SK-N-SH (cell line): ENCODE measurements around the gene FGF13. TPM values are rescaled to one million over a fixed set of nuclear protein-coding genes. Genes with fewer than 3 reads are reported as not detected.

Experiments
- CTCF ChIA-PET: fragments of 300-600, 350-600 bp; formaldehyde crosslinking; extraction: SDS; loops from one replicate; lab custom pipeline; 2021; lab: Yijun Ruan, JAX
- POLR2A ChIA-PET: fragments of 350-600 bp; sonication (Branson Sonifier 250); formaldehyde crosslinking; extraction: SDS; loops from one replicate; lab custom pipeline; 2020; ENCODE audit warnings: antibody characterized with exemption, inconsistent platforms; lab: Yijun Ruan, JAX
- DNase-seq: peaks from one replicate; pipeline ENCODE4 v3.0.0; 2012
- H2AFZ ChIP-seq: fragments of 200-600 bp; sonication (generic); 2 replicates; pipeline ENCODE4 v1.8.1; 2016; ENCODE audit warnings: antibody characterized with exemption, mild to moderate bottlenecking, low read depth
- H3F3A ChIP-seq: fragments of 200-600 bp; sonication (generic); replicated peaks from 2 replicates; pipeline ENCODE3; 2016; ENCODE audit warnings: antibody characterized with exemption, mild to moderate bottlenecking; ENCODE audit not compliant: insufficient read depth
- H3K27ac ChIP-seq, 2 experiments: fragments of 200-500 bp in 1 of 2; fragments of 200-600 bp in 1 of 2; sonication (Bioruptor generic) in 1 of 2; sonication (generic), shearing (Covaris generic) in 1 of 2; 2 replicates each; pipeline versions ENCODE4 v1.5.1 to v1.6.1; 2014 to 2016; ENCODE audit warnings: low read depth in 2 of 2, inconsistent platforms in 1 of 2, low read length in 1 of 2, mild to moderate bottlenecking in 1 of 2, mixed read lengths in 1 of 2
- H3K27me3 ChIP-seq: fragments of 200-600 bp; sonication (generic), shearing (Covaris generic); 2 replicates; pipeline ENCODE4 v1.6.1; 2016; ENCODE audit warnings: mixed run types; ENCODE audit not compliant: insufficient read depth
- H3K36me3 ChIP-seq, 2 experiments: fragments of 200-500 bp in 1 of 2; fragments of 200-600 bp in 1 of 2; sonication (Bioruptor generic) in 1 of 2; sonication (generic) in 1 of 2; replicated peaks in 1 of 2; 2 replicates each; pipeline versions ENCODE3 to v1.5.1; 2014 to 2016; ENCODE audit warnings: low read length in 1 of 2, mild to moderate bottlenecking in 1 of 2; ENCODE audit not compliant: insufficient read depth in 2 of 2, control insufficient read depth in 1 of 2
- H3K4me1 ChIP-seq, 2 experiments: fragments of 200-500 bp in 1 of 2; fragments of 200-600 bp in 1 of 2; sonication (Bioruptor generic) in 1 of 2; sonication (generic), shearing (Covaris generic) in 1 of 2; 2 replicates each; pipeline versions ENCODE4 v1.5.1 to v1.6.1; 2014 to 2016; ENCODE audit warnings: low read depth in 1 of 2, low read length in 1 of 2, mixed run types in 1 of 2; ENCODE audit not compliant: insufficient read depth in 2 of 2, control insufficient read depth in 1 of 2
- H3K4me2 ChIP-seq: fragments of 200-600 bp; sonication (generic), shearing (Covaris generic); 2 replicates; pipeline ENCODE4 v1.6.1; 2017; ENCODE audit warnings: mixed run types
- H3K4me3 ChIP-seq, 2 experiments: fragments of 200-500 bp in 1 of 2; fragments of 200-600 bp in 1 of 2; sonication (Bioruptor generic) in 1 of 2; sonication (generic), shearing (Covaris generic) in 1 of 2; 2 replicates each; pipeline versions ENCODE4 v1.5.1 to v1.8.1; 2014 to 2016; ENCODE audit warnings: low read depth in 2 of 2, inconsistent platforms in 1 of 2, low read length in 1 of 2, mild to moderate bottlenecking in 1 of 2, mixed read lengths in 1 of 2, moderate library complexity in 1 of 2
- H3K79me2 ChIP-seq: fragments of 200-600 bp; sonication (generic); 2 replicates; pipeline ENCODE4 v1.8.1; 2017; ENCODE audit warnings: mild to moderate bottlenecking; ENCODE audit not compliant: insufficient read depth
- H3K9ac ChIP-seq: fragments of 200-600 bp; sonication (generic); 2 replicates; pipeline ENCODE4 v1.6.1; 2017; ENCODE audit warnings: mixed run types
- H3K9me2 ChIP-seq: fragments of 200-600 bp; sonication (generic); 2 replicates; pipeline ENCODE4 v1.6.1; 2017; ENCODE audit warnings: mixed run types
- H3K9me3 ChIP-seq: fragments of 200-600 bp; sonication (generic); 2 replicates; pipeline ENCODE4 v1.6.1; 2017; ENCODE audit warnings: mixed run types, mild to moderate bottlenecking, moderate library complexity
- H4K20me1 ChIP-seq: fragments of 200-600 bp; sonication (generic); 2 replicates; pipeline ENCODE4 v1.6.1; 2017; ENCODE audit warnings: mild to moderate bottlenecking, mixed run types; ENCODE audit not compliant: insufficient read depth
- EP300 ChIP-seq, 2 experiments: IDR thresholded peaks; 2 replicates each; pipeline versions ENCODE4 v1.4.0 to v1.6.1; 2012; ENCODE audit warnings: borderline replicate concordance in 1 of 2, low read depth in 1 of 2, low read length in 1 of 2
- FOXJ3 ChIP-seq: sonication (generic); formaldehyde crosslinking; IDR thresholded peaks from 2 replicates; pipeline ENCODE4 v1.5.1; 2020; ENCODE audit warnings: mild to moderate bottlenecking, missing genetic modification reagents
- FOXM1 ChIP-seq: IDR thresholded peaks from 2 replicates; pipeline ENCODE4 v1.4.0; 2012; ENCODE audit warnings: low read depth, mild to moderate bottlenecking
- JUND ChIP-seq: IDR thresholded peaks from 2 replicates; pipeline ENCODE4 v1.4.0; 2012
- NFIC ChIP-seq: IDR thresholded peaks from 2 replicates; pipeline ENCODE4 v1.4.0; 2012; ENCODE audit warnings: borderline replicate concordance
- POLR2AphosphoS5 ChIP-seq: IDR thresholded peaks from 2 replicates; pipeline ENCODE4 v1.6.1; 2012; ENCODE audit warnings: low read depth, low read length
- RAD21 ChIP-seq: IDR thresholded peaks from 2 replicates; pipeline ENCODE4 v1.6.1; 2012; ENCODE audit warnings: mild to moderate bottlenecking, low read length
- RCOR1 ChIP-seq: fragments of 150-350 bp; IDR thresholded peaks from 2 replicates; pipeline ENCODE4 v1.6.1; 2017; ENCODE audit warnings: antibody characterized with exemption, low read length
- RXRA ChIP-seq: IDR thresholded peaks from 2 replicates; pipeline ENCODE4 v1.4.0; 2012; ENCODE audit warnings: low read depth, mild to moderate bottlenecking, borderline replicate concordance
- SIN3A ChIP-seq: IDR thresholded peaks from 2 replicates; pipeline ENCODE4 v1.6.1; 2012; ENCODE audit warnings: low read depth, mild to moderate bottlenecking, low read length, moderate library complexity, borderline replicate concordance
- TCF12 ChIP-seq: IDR thresholded peaks from 2 replicates; pipeline ENCODE4 v1.4.0; 2012
- TEAD4 ChIP-seq: IDR thresholded peaks from 2 replicates; pipeline ENCODE4 v1.4.0; 2012; ENCODE audit warnings: mild to moderate bottlenecking, borderline replicate concordance; ENCODE audit not compliant: insufficient read depth
- YY1 ChIP-seq: IDR thresholded peaks from 2 replicates; pipeline ENCODE4 v1.4.0; 2012; ENCODE audit warnings: low read depth, mild to moderate bottlenecking
- WGBS: methylation state at CpG from one replicate; pipeline ENCODE4 v1.1.6; 2017; ENCODE audit warnings: low lambda C conversion rate; 5-methylcytosine and 5-hydroxymethylcytosine counted together
- polyA plus RNA-seq, 3 experiments: library from polyadenylated mRNA; depleted of rRNA; stranded (reverse); fragments of >200 nt; gene quantifications; 2 replicates each; pipeline ENCODE4 v1.2.3, GENCODE V29; 2012
- TF ChIP-seq, protein P1 (sequence below): fragments of 200-600 bp; sonication (generic); IDR thresholded peaks from 2 replicates; pipeline ENCODE4 v1.6.1; 2017; ENCODE audit warnings: antibody characterized with exemption, mild to moderate bottlenecking, moderate library complexity
- TF ChIP-seq, protein P2 (sequence below): fragments of 150-350 bp; IDR thresholded peaks from 2 replicates; pipeline ENCODE4 v1.6.1; 2016; ENCODE audit warnings: mild to moderate bottlenecking, low read depth, low read length
- TF ChIP-seq, protein P3 (sequence below): IDR thresholded peaks from 2 replicates; pipeline ENCODE4 v1.6.1; 2012; ENCODE audit warnings: mild to moderate bottlenecking, low read depth, low read length, moderate library complexity
- TF ChIP-seq, protein P4 (sequence below): IDR thresholded peaks from 2 replicates; pipeline ENCODE4 v1.4.0; 2012; ENCODE audit warnings: low read depth, borderline replicate concordance

Gene FGF13
- polyA plus RNA-seq, 1 of the 3 experiments (the other 2 are of a cell fraction) = 0.12 TPM

DNA sequence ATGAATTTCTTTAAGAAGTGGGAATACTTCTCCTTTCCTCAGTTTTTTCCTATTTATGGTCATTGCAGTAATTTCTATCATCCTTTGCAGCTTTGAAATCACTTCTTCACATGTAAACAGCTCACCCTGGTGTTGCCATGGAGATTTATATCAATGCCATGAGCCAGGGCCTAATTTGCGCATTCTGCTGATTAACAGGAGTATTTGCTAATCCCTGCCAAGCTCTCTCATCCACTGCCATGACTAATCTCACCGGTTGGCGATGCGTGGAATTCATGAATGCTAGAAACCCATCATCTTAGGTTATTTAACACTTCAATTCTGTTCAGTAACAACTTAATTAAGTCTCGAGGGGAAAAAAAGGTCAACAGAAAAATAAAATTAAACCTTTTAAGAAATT is 11.8 kb upstream of the FGF13 start:
- Histone ChIP-seq H3K4me3 (no peak overlapping the region), H3F3A (no peaks in the 10 kb centered on the region), H2AFZ (no peak overlapping the region), H3K9me2 (no peaks in the 10 kb centered on the region), H3K79me2 (no peaks in the 10 kb centered on the region), H3K4me2 (no peak overlapping the region), H3K27me3 (no peaks in the 10 kb centered on the region), H3K36me3 (no peaks in the 10 kb centered on the region), H3K9ac (no peak overlapping the region), H3K27ac (no peak overlapping the region), H3K4me1 (no peaks in the 10 kb centered on the region), H4K20me1 (no peaks in the 10 kb centered on the region), H3K9me3 (no peaks in the 10 kb centered on the region)
- ChIA-PET POLR2A (no interaction called here), CTCF (no interaction called here)
- WGBS = 23% methylated on average over 5 of the region's 5 CpGs
- DNase-seq = no peak
- TF ChIP-seq TEAD4 (no peak), RAD21 (no peak), FOXJ3 (CRISPR knock-in tag) (no peak), NFIC (no peak), YY1 (no peak), RXRA (no peak), POLR2AphosphoS5 (no peak), SIN3A (no peak), EP300 (IDR thresholded peaks at IDR 0.05; ENCODE audit: borderline replicate concordance in 1 of 2, low read depth in 1 of 2, low read length in 1 of 2) (no peak), RCOR1 (no peak), TCF12 (no peak), JUND (no peak), FOXM1 (no peak)
- TF ChIP-seq, protein P1, sequence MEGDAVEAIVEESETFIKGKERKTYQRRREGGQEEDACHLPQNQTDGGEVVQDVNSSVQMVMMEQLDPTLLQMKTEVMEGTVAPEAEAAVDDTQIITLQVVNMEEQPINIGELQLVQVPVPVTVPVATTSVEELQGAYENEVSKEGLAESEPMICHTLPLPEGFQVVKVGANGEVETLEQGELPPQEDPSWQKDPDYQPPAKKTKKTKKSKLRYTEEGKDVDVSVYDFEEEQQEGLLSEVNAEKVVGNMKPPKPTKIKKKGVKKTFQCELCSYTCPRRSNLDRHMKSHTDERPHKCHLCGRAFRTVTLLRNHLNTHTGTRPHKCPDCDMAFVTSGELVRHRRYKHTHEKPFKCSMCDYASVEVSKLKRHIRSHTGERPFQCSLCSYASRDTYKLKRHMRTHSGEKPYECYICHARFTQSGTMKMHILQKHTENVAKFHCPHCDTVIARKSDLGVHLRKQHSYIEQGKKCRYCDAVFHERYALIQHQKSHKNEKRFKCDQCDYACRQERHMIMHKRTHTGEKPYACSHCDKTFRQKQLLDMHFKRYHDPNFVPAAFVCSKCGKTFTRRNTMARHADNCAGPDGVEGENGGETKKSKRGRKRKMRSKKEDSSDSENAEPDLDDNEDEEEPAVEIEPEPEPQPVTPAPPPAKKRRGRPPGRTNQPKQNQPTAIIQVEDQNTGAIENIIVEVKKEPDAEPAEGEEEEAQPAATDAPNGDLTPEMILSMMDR = no peak
- TF ChIP-seq, protein P2, sequence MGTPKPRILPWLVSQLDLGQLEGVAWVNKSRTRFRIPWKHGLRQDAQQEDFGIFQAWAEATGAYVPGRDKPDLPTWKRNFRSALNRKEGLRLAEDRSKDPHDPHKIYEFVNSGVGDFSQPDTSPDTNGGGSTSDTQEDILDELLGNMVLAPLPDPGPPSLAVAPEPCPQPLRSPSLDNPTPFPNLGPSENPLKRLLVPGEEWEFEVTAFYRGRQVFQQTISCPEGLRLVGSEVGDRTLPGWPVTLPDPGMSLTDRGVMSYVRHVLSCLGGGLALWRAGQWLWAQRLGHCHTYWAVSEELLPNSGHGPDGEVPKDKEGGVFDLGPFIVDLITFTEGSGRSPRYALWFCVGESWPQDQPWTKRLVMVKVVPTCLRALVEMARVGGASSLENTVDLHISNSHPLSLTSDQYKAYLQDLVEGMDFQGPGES = no peak
- TF ChIP-seq, protein P3, sequence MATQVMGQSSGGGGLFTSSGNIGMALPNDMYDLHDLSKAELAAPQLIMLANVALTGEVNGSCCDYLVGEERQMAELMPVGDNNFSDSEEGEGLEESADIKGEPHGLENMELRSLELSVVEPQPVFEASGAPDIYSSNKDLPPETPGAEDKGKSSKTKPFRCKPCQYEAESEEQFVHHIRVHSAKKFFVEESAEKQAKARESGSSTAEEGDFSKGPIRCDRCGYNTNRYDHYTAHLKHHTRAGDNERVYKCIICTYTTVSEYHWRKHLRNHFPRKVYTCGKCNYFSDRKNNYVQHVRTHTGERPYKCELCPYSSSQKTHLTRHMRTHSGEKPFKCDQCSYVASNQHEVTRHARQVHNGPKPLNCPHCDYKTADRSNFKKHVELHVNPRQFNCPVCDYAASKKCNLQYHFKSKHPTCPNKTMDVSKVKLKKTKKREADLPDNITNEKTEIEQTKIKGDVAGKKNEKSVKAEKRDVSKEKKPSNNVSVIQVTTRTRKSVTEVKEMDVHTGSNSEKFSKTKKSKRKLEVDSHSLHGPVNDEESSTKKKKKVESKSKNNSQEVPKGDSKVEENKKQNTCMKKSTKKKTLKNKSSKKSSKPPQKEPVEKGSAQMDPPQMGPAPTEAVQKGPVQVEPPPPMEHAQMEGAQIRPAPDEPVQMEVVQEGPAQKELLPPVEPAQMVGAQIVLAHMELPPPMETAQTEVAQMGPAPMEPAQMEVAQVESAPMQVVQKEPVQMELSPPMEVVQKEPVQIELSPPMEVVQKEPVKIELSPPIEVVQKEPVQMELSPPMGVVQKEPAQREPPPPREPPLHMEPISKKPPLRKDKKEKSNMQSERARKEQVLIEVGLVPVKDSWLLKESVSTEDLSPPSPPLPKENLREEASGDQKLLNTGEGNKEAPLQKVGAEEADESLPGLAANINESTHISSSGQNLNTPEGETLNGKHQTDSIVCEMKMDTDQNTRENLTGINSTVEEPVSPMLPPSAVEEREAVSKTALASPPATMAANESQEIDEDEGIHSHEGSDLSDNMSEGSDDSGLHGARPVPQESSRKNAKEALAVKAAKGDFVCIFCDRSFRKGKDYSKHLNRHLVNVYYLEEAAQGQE = no peak
- TF ChIP-seq, protein P4, sequence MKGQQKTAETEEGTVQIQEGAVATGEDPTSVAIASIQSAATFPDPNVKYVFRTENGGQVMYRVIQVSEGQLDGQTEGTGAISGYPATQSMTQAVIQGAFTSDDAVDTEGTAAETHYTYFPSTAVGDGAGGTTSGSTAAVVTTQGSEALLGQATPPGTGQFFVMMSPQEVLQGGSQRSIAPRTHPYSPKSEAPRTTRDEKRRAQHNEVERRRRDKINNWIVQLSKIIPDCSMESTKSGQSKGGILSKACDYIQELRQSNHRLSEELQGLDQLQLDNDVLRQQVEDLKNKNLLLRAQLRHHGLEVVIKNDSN = no peak
